HG03575 (cell line): ENCODE data around the gene ATP11A.

Experiments used
- ATAC-seq: cut with Tn5 transposase; IDR thresholded peaks from one replicate; pipeline ENCODE4 v1.9.1; 2021; ENCODE audit not compliant: unreplicated experiment, insufficient number of reproducible peaks, low FRiP score; ENCODE audit errors: extremely low read depth

ATP11A gene

GRCh38 chr13:112733112-112733511 is 43.3 kb downstream of the ATP11A start:
- ATAC-seq = no peak

- ATAC-seq = no peak
Measured at GRCh38 chr13:112733661-112734379, 44.0 kb downstream of the ATP11A start.

GRCh38 chr13:112734696-112735547 is 45.1 kb downstream of the ATP11A start:
- ATAC-seq = no peak

- ATAC-seq = no peak
Measured at GRCh38 chr13:112735791-112736190, 46.0 kb downstream of the ATP11A start.

GRCh38 chr13:112737294-112737693 is 47.5 kb downstream of the ATP11A start:
- no peak for ATAC-seq

- ATAC-seq = no peak
Measured at GRCh38 chr13:112738606-112739005, 48.8 kb downstream of the ATP11A start.

- no peak for ATAC-seq
Measured at GRCh38 chr13:112740502-112741131, 50.8 kb downstream of the ATP11A start.

GRCh38 chr13:112741185-112741755 is 51.4 kb downstream of the ATP11A start:
- ATAC-seq = no peak

GRCh38 chr13:112741835-112742570 is 52.2 kb downstream of the ATP11A start:
- ATAC-seq = no peak

- ATAC-seq = no peak
Measured at GRCh38 chr13:112742583-112742982, 52.7 kb downstream of the ATP11A start.

GRCh38 chr13:112743451-112744167 is 53.8 kb downstream of the ATP11A start:
- ATAC-seq = no peak

- ATAC-seq = no peak
Measured at GRCh38 chr13:112744168-112745021, 54.6 kb downstream of the ATP11A start.

GRCh38 chr13:112746044-112746443 is 56.2 kb downstream of the ATP11A start:
- ATAC-seq = no peak

- no peak for ATAC-seq
Measured at GRCh38 chr13:112747256-112747655, 57.4 kb downstream of the ATP11A start.

GRCh38 chr13:112748947-112749735 is 59.3 kb downstream of the ATP11A start:
- ATAC-seq = no peak

GRCh38 chr13:112750570-112750969 is 60.7 kb downstream of the ATP11A start:
- ATAC-seq = no peak

- no peak for ATAC-seq
Measured at GRCh38 chr13:112751617-112752016, 61.8 kb downstream of the ATP11A start.
